Lung microvascular endothelial cell (primary cell): ENCODE results near the gene SNPH. TPM values are rescaled to one million over a fixed set of nuclear protein-coding genes. Genes with fewer than 3 reads are reported as not detected.

Experiments
- DNase-seq, 2 donors: peaks; one replicate each; pipeline versions ENCODE4 v3.0.0 to v3.0.0-alpha.2; 2010; ENCODE audit warnings: low read depth in 2 of 2
- total RNA-seq: library from RNA; depleted of rRNA; stranded (reverse); fragments of >200 nt; gene quantifications from 2 replicates; pipeline ENCODE4 v1.2.1, GENCODE V29; 2014

Gene SNPH
- total RNA-seq, 1 donor from 2014 or later = 1.8 TPM

DNA sequence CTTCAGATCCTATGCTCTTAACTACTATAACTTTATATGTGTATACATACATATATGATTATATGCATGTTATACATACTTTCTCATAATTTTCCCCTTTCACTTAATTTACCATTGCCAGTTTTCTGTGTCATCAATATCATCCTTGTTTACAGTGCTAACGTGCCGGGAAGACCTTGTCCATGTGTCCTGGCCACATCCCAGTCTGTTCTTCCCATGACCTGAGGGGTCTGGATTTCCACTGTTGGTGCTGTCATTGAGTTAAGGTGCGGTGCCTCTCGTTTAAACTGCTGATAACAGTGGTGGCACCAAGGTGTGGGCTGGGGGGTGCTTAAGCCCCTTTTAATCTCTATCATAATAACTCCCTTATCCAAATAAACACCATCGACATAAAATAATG, 71.3 kb downstream of the SNPH start:
- DNase-seq = peak in 1 of 2 donors; percentile 88

DNA sequence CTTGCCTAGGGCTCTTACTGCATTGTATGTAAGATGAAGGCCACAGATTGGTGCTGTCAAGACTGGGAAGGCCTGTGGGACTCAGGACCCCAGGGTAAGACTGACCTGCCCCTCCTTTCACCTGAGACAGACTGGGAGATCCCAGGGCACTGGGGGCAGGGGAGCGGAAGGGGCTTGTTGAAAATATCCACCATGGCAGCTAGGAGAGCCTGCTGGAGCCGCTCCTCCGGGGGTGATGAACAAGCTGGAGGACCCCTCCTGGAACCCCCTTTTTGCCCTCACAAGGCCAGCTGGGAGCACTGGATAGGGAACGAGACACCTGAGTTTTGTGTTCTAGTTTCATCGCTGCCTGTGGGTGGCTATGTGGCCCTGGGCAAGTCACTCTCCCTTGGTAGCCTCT, 72.0 kb downstream of the SNPH start:
- no peak for DNase-seq

DNA sequence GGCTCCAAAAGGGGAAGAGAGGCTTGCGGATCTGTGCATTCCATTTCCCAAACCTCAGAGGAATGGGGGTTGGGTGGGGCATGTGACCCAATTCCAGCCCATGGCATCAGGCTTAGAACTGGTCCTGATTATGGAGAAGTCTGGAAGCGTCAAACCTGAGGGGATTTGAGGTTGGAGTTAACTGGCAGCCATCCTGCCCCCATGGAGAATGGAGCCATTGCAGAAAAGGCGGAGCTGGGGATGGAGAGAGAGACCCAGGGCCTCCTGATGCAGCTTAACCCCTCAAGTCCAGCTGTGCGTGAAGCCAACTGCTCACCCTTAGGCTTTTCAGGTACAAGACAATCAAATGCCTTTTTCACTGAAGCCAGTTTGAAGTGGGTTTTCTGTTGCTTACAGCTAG, 72.7 kb downstream of the SNPH start:
- DNase-seq = no peak

DNA sequence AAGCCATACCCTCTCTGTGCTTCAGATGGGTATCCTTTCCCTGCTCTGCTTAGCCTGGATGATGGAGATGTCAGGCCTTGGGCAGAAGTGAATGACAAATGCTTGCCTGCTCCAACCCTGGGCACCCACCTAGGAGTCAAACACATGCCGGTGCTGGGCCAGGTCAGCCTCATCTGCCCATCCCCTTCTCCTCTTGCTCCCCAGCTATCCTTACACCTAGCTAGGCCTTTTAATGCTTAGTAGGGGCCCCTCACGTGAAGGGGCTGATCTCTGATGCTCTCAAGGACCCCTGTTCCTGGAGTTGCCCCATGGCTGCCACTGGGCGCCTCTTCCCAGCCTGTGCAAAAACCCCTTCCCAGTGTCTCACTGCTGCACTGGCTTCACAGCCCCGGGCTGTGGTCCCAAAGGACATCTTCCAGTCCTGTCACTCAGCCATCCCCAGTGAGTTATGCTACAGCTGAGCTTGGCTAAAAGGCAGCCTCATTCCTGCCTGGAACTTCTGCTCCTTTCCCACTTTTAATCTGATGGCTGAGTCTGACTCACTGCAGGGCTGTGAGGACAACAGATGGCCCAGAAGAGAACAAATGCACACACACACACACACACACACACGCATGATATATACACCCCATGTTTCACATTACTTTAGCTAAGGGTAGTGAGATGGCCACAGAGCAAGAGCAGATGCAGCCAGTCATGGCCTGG, 75.6 kb downstream of the SNPH start:
- peak in 1 of 2 donors; percentile 70 for DNase-seq

DNA sequence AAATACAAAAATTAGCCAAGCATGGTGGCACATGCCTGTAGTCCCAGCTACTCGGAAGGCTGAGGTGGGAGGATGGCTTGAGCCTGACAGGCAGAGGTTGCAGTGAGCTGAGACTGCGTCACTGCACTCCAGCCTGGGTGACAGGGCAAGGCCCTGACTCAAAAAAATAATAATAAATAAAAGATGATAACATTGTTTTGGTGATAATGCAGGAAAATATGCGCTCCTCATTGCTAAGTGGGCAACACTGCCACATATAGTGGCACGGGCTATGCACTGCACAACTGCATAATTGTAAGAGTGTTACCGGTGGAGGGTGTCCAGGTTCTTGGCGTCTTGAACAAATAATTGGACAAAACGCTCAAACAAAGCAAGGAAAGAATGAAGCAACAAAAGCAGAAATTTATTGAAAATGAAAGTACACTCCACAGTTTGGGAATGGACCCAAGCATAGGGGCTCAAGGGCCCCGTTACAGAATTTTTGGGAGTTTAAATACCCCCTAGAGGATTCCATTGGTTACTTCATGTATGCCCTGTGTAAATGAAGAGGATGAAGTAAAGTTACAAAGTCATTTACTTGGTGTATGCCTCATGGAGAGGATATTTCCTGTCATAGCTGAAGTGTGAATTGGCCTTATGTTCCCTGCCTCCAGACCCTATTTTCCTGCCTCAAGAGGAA, 77.5 kb downstream of the SNPH start:
- peak in 1 of 2 donors; percentile 44 for DNase-seq

DNA sequence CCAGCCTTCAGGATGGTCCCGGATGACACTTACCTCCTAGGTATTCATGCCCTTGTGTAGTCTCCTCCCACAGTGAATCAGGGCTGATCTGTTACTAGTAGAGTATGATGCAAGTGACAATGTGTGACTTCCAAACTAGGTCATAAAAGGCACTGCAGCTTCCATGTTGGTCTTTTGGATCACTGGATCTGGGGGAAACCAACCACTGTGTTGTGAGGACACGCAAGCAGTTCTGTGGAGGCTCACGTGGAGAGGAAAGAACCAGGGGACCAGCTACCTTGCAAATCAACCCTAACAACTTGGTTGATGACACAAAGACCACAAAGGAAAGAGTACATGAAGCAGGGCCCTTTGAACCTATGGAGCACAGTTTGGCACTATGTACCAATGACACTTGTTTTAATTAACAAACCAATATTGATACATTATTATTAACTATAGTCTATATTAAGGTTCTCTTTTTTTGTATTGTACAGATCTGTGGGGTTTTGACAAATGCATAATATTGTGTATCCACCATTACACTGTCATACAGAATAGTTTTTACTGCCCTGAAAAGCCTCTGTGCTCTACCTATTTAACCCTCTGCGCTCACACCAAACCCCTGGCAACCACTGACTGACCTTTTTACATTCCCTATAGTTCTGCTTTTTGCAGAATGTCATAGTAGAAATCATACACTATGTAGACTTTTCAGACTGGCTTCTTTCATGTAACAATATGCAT, 79.1 kb downstream of the SNPH start:
- DNase-seq = no peak

DNA sequence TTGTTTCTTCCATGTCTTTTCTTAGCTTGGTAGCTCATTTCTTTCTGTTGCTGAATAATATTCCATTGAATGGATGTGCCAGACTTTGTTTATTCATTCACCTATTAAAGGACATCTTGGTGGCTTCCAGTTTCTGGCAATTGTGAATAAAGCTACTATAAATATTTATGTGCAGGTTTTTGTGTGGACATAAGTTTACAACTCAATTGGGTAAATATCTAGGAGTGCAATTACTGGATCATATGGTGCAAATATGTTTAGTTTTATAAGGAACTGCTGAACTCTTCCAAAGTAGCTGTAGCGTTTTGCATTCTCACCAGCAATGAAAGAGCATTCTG, 79.6 kb downstream of the SNPH start:
- no peak for DNase-seq

DNA sequence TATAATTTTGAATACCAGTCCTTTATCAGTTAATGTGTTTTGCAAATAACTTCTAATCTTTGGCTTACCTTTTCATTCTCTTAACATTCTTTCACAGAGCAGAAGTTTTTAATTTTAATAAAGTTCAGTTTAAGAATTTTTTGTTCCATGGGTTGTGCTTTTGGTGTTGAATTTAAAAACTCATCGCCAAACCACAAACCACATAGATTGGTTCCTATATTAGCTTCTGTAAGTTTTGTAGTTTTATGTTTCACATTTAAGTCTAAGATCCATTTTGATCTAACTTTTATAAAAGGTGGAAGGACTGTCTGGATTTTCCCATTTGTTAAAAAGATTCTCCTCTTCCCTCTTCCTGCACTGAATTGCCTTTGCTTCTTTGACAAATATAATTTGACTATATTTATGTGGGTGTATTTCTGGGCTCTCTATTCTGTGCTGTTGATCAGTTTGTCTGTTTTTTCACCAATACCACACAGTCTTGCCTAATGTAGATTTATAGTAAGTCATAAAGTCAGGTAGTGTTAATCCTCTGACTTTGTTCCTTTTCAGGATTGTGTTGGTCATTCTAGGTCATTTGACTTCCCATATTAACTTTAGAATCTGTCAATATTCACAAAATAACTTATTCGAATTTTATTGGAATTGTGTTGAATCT, 80.3 kb downstream of the SNPH start:
- no peak for DNase-seq

DNA sequence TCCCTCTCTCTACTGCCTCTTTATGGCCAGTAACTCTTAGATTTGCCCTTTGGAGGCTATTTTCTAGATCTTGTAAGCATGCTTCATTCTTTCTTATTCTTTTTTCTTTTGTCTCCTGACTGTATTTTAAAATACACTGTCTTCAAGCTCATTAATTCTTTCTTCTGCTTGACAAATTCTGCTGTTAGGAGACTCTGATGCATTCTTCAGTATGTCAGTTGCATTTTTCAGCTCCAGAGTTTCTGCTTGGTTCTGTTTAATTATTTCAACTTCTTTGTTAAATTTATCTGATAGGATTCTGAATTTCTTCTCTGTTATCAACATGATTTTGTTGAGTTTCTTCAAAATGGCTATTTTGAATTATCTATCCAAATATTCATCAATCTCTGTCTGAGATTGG, 87.9 kb downstream of the SNPH start:
- no peak for DNase-seq

DNA sequence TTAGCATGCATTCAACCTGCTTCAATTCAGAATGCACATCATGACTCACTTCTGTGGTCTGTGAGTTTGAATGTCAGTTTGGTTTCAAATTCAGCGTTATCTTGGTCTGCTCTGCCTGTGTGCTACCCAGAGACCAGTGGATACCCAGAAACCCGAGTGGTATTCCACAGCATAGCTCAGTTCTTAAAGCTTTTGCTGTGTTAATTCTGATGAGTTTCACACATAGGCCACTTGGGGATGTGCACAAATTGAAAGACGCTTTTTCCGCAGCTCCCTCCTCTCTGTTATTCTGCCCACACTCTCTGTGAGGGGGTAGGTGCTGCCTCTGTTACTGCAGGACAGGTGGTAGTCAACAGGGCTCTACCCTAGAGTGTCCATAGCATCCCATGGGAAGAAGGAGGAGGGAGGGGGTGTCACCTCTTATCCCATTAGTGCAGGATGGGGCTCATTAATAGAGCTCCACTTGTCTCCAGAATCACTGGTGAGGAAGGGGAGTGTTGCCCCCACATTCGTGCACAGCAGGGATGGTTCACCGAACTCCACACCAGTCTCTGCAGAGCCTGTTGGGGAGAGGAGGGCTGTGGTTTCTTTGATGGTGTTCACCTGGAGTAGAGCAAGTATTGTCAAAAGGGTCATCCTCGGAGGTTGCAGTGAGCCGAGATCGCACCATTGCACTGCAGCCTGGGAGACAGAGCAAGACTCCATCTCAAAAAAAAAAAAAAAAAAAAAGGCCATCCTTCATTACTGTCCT, 92.0 kb downstream of the SNPH start:
- DNase-seq = no peak

Other genes with a start within 250 kb of the SNPH start
- gene PSMF1, start 147.7 kb upstream of the SNPH start, total RNA-seq = 21.1 and 29.4 TPM in 2 replicates
- gene TMEM74B, start 81.3 kb upstream of the SNPH start, total RNA-seq = under 0.01 and 0.44 TPM in 2 replicates
- not detected in 2 replicates for gene C20orf202, start 62.8 kb upstream of the SNPH start, total RNA-seq
- gene RAD21L1, start 40.2 kb upstream of the SNPH start, total RNA-seq = not detected in 2 replicates
- gene SDCBP2, start 62.8 kb downstream of the SNPH start, total RNA-seq = 2.0 and 4.4 TPM in 2 replicates
- 263 and 278 TPM in 2 replicates for gene FKBP1A, start 126.8 kb downstream of the SNPH start, total RNA-seq
- 18.1 and 20.6 TPM in 2 replicates for gene NSFL1C, start 200.6 kb downstream of the SNPH start, total RNA-seq
- gene SIRPB2, start 225.1 kb downstream of the SNPH start, total RNA-seq = 0.20 and 0.65 TPM in 2 replicates